GM13976 (cell line): ENCODE data around the gene NEFH.

Source experiments
- DNase-seq: peaks from one replicate; pipeline ENCODE4 v3.0.0; 2012; ENCODE audit warnings: low spot score
- CTCF ChIP-seq: IDR thresholded peaks from 2 replicates; pipeline ENCODE4 v1.5.1; 2012; ENCODE audit warnings: borderline replicate concordance, mild to moderate bottlenecking; ENCODE audit not compliant: insufficient read depth; ENCODE audit errors: extremely low read depth, missing control alignments, control extremely low read depth
- in situ Hi-C: fragments of 300-500 bp; cut with MboI; formaldehyde crosslinking; loops from one replicate; pipeline ENCODE4 v1.12.0; 2022; ENCODE audit warnings: low sequenced_read_pairs, mixed read lengths, inconsistent platforms; ENCODE audit not compliant: unreplicated experiment

The NEFH gene

GRCh38 chr22:29520851-29521250, 40.8 kb downstream of the NEFH start:
- TF ChIP-seq CTCF: no peak
- DNase-seq: no peak
- in situ Hi-C loops: no loop called here

- TF ChIP-seq CTCF: no peak
- no peak for DNase-seq
- in situ Hi-C loops: no loop called here
Observed at GRCh38 chr22:29521526-29521925, 41.5 kb downstream of the NEFH start.

- in situ Hi-C loops: no loop called here
- no peak for DNase-seq
- TF ChIP-seq CTCF: no peak
Observed at GRCh38 chr22:29523761-29524160, 43.7 kb downstream of the NEFH start.

- peak; percentile 55 for DNase-seq
- TF ChIP-seq CTCF: peak; percentile 37
- in situ Hi-C loops: no loop called here
Observed at GRCh38 chr22:29524442-29525191, 44.6 kb downstream of the NEFH start.

- no peak for TF ChIP-seq CTCF
- in situ Hi-C loops: no loop called here
- DNase-seq: no peak
Observed at GRCh38 chr22:29528144-29528543, 48.1 kb downstream of the NEFH start.

- TF ChIP-seq CTCF: no peak
- in situ Hi-C loops: no loop called here
- DNase-seq: no peak
Observed at GRCh38 chr22:29530716-29531115, 50.7 kb downstream of the NEFH start.
